HG03457 (cell line): ENCODE results near the gene PACS1.

Experiments
- ATAC-seq: cut with Tn5 transposase; IDR thresholded peaks from one replicate; pipeline ENCODE4 v1.9.1; 2021; ENCODE audit warnings: moderate number of reproducible peaks; ENCODE audit not compliant: unreplicated experiment

The PACS1 gene

GRCh38 chr11:66293777-66294625 lies 223.9 kb downstream of the PACS1 start:
- no peak for ATAC-seq
